CD4-positive, alpha-beta T cell treated with Interleukin-4 for 1 hour (primary cell): Measurements from ENCODE around the gene TMEM205.

Source experiments
- DNase-seq, 2 donors: peaks; one replicate each; pipeline ENCODE4 v3.0.0-alpha.2; 2020 to 2022

TMEM205 gene

GRCh38 chr19:11295665-11296245 lies 50.3 kb downstream of the TMEM205 start, which contains the start of gene TSPAN16:
Gene TSPAN16 (plus strand): TSS chr19:11296160. CDS start chr19:11296298, 138 bp downstream.
- DNase-seq, result no peak

GRCh38 chr19:11295180-11295579 lies 50.9 kb downstream of the TMEM205 start:
- DNase-seq, result no peak

- peak; percentile 81 to 88 for DNase-seq
These were observed 52.4 kb downstream of the TMEM205 start for GRCh38 chr19:11293433-11294389.
